ENCODE measurements around the gene LRRC23.
"Not testable (repeated sequence)": the region's sequence is repeated elsewhere in the genome, so short reads cannot be mapped to it uniquely, and the experiment has no call there.

The LRRC23 gene

GRCh38 chr12:6863033-6863432 is 41.6 kb upstream of the LRRC23 start:
- no peak overlapping the region for H3K27ac ChIP-seq (ENCODE audit: low read depth, low read length, poor library complexity, severe bottlenecking)

GRCh38 chr12:6863586-6864321 is 40.9 kb upstream of the LRRC23 start:
- Histone ChIP-seq H3K9ac (ENCODE audit: low read length) (no peak overlapping the region), H3K27ac (ENCODE audit: low read depth, low read length, poor library complexity, severe bottlenecking) (no peak overlapping the region), H3K4me1 (ENCODE audit: insufficient read depth, low read length, severe bottlenecking) (peaks cover 13% of the 10 kb centered on the region), H3K4me2 (ENCODE audit: low read length) (no peak overlapping the region), H2AFZ (ENCODE audit: low read length) (no peak overlapping the region), H4K20me1 (ENCODE audit: insufficient read depth, low read length) (0 out of 2 replicates have a peak, but pooled peaks cover 3% of the 10 kb centered on the region), H3K4me3 (ENCODE audit: low read depth, low read length, poor library complexity, severe bottlenecking) (no peak overlapping the region), H3K27me3 (ENCODE audit: insufficient read depth, low read length) (no peaks in the 10 kb centered on the region), H3K36me3 (ENCODE audit: insufficient read depth, low read length) (peaks cover 80% of the 10 kb centered on the region), H3K9me3 (ENCODE audit: low read length) (no peaks in the 10 kb centered on the region), H3F3A (ENCODE audit: insufficient read depth, low read length) (peaks cover 4% of the 10 kb centered on the region; the same call in 1 of the 2 replicates), H3K9me2 (ENCODE audit: low read depth, low read length) (no peaks in the 10 kb centered on the region), H3K79me2 (ENCODE audit: insufficient read depth, low read length) (peaks cover 8% of the 10 kb centered on the region)
- TF ChIP-seq EZH2 (IDR thresholded peaks at IDR 0.05; ENCODE audit: borderline replicate concordance, low read length) (no peak), CTCF (IDR thresholded peaks at IDR 0.05; ENCODE audit: low read length) (no peak)

More at GRCh38 chr12:6863033-6863432, 41.6 kb upstream of the LRRC23 start:
- TF ChIP-seq EZH2 (IDR thresholded peaks at IDR 0.05; ENCODE audit: borderline replicate concordance, low read length) (no peak), CTCF (IDR thresholded peaks at IDR 0.05; ENCODE audit: low read length) (no peak)
- Histone ChIP-seq H3K79me2 (ENCODE audit: insufficient read depth, low read length) (peaks cover 1% of the 10 kb centered on the region), H4K20me1 (ENCODE audit: insufficient read depth, low read length) (no peaks in the 10 kb centered on the region), H3F3A (ENCODE audit: insufficient read depth, low read length) (peaks cover 4% of the 10 kb centered on the region; the same call in 1 of the 2 replicates), H3K36me3 (ENCODE audit: insufficient read depth, low read length) (peaks cover 80% of the 10 kb centered on the region), H3K9me2 (ENCODE audit: low read depth, low read length) (no peaks in the 10 kb centered on the region), H2AFZ (ENCODE audit: low read length) (no peak overlapping the region), H3K9ac (ENCODE audit: low read length) (no peak overlapping the region), H3K27me3 (ENCODE audit: insufficient read depth, low read length) (no peaks in the 10 kb centered on the region), H3K4me2 (ENCODE audit: low read length) (no peak overlapping the region), H3K9me3 (ENCODE audit: low read length) (no peaks in the 10 kb centered on the region), H3K4me1 (ENCODE audit: insufficient read depth, low read length, severe bottlenecking) (peaks cover 9% of the 10 kb centered on the region), H3K4me3 (ENCODE audit: low read depth, low read length, poor library complexity, severe bottlenecking) (no peak overlapping the region)

- H3K9me2 ChIP-seq (ENCODE audit: low read depth, low read length); H3K79me2 ChIP-seq (ENCODE audit: insufficient read depth, low read length); H3K4me3 ChIP-seq (ENCODE audit: low read depth, low read length, poor library complexity, severe bottlenecking); H2AFZ ChIP-seq (ENCODE audit: low read length); H3K27ac ChIP-seq (ENCODE audit: low read depth, low read length, poor library complexity, severe bottlenecking); H3K4me2 ChIP-seq (ENCODE audit: low read length); H3K27me3 ChIP-seq (ENCODE audit: insufficient read depth, low read length); H3F3A ChIP-seq (ENCODE audit: insufficient read depth, low read length); H3K9ac ChIP-seq (ENCODE audit: low read length); H4K20me1 ChIP-seq (ENCODE audit: insufficient read depth, low read length); H3K9me3 ChIP-seq (ENCODE audit: low read length): not testable (repeated sequence)
- Histone ChIP-seq H3K4me1 (ENCODE audit: insufficient read depth, low read length, severe bottlenecking) (peaks cover 29% of the 10 kb centered on the region), H3K36me3 (ENCODE audit: insufficient read depth, low read length) (peaks cover 82% of the 10 kb centered on the region)
Measured at GRCh38 chr12:6865307-6865706, 39.3 kb upstream of the LRRC23 start.
